ENCODE data around the gene PCDHA1.

Gene PCDHA1

GRCh38 chr5:140978260-140978659 is 192.3 kb downstream of the PCDHA1 start:
- no peak overlapping the region for H3K4me3 ChIP-seq (ENCODE audit: low read length, poor library complexity, severe bottlenecking)
- no peak overlapping the region for H3K9ac ChIP-seq (ENCODE audit: low read depth, low read length, poor library complexity, severe bottlenecking)
- H3K4me2 ChIP-seq (ENCODE audit: low read depth, low read length, poor library complexity, severe bottlenecking), result no peak overlapping the region
- H3K36me3 ChIP-seq (ENCODE audit: insufficient read depth, low read length), result no peaks in the 10 kb centered on the region
- no peaks in the 10 kb centered on the region for H3F3A ChIP-seq (ENCODE audit: low read depth)
- H3K79me2 ChIP-seq (ENCODE audit: insufficient read depth, low read length), result no peaks in the 10 kb centered on the region
- no peaks in the 10 kb centered on the region for H3K27me3 ChIP-seq (ENCODE audit: insufficient read depth, low read length, poor library complexity, severe bottlenecking)
- no peaks in the 10 kb centered on the region for H3K9me2 ChIP-seq (replicated peaks; ENCODE audit: low read depth, low read length)
- H4K20me1 ChIP-seq (ENCODE audit: insufficient read depth, low read length, poor library complexity, severe bottlenecking), result no peaks in the 10 kb centered on the region
- H2AFZ ChIP-seq (ENCODE audit: low read length), result no peak overlapping the region
- no peaks in the 10 kb centered on the region for H3K9me3 ChIP-seq (ENCODE audit: insufficient read depth, low read depth, low read length)
- H3K4me1 ChIP-seq (ENCODE audit: insufficient read depth, low read length, poor library complexity, severe bottlenecking), result no peaks in the 10 kb centered on the region
- TF ChIP-seq EZH2phosphoT487 (IDR thresholded peaks at IDR 0.05; ENCODE audit: borderline replicate concordance) (no peak), CTCF (conservative IDR thresholded peaks at IDR 0.05; ENCODE audit: low read length) (no peak)

GRCh38 chr5:140978983-140979382 is 193.0 kb downstream of the PCDHA1 start:
- TF ChIP-seq CTCF (conservative IDR thresholded peaks at IDR 0.05; ENCODE audit: low read length) (no peak), EZH2phosphoT487 (IDR thresholded peaks at IDR 0.05; ENCODE audit: borderline replicate concordance) (no peak)
- no peak overlapping the region for H3K4me2 ChIP-seq (ENCODE audit: low read depth, low read length, poor library complexity, severe bottlenecking)
- H3K4me3 ChIP-seq (ENCODE audit: low read length, poor library complexity, severe bottlenecking), result no peak overlapping the region

GRCh38 chr5:140982083-140982716 is 196.3 kb downstream of the PCDHA1 start:
- TF ChIP-seq EZH2phosphoT487 (IDR thresholded peaks at IDR 0.05; ENCODE audit: borderline replicate concordance) (no peak), CTCF (conservative IDR thresholded peaks at IDR 0.05; ENCODE audit: low read length) (no peak)
- no peaks in the 10 kb centered on the region for H3K79me2 ChIP-seq (ENCODE audit: insufficient read depth, low read length)
- H3F3A ChIP-seq (ENCODE audit: low read depth), result no peaks in the 10 kb centered on the region
- no peaks in the 10 kb centered on the region for H3K9me2 ChIP-seq (replicated peaks; ENCODE audit: low read depth, low read length)
- no peaks in the 10 kb centered on the region for H3K36me3 ChIP-seq (ENCODE audit: insufficient read depth, low read length)
- no peak overlapping the region for H2AFZ ChIP-seq (ENCODE audit: low read length)
- H3K4me2 ChIP-seq (ENCODE audit: low read depth, low read length, poor library complexity, severe bottlenecking), result no peak overlapping the region
- H3K9me3 ChIP-seq (ENCODE audit: insufficient read depth, low read depth, low read length), result no peaks in the 10 kb centered on the region
- H3K27me3 ChIP-seq (ENCODE audit: insufficient read depth, low read length, poor library complexity, severe bottlenecking), result no peaks in the 10 kb centered on the region
- H3K4me3 ChIP-seq (ENCODE audit: low read length, poor library complexity, severe bottlenecking), result no peak overlapping the region
- H4K20me1 ChIP-seq (ENCODE audit: insufficient read depth, low read length, poor library complexity, severe bottlenecking), result no peaks in the 10 kb centered on the region
- H3K4me1 ChIP-seq (ENCODE audit: insufficient read depth, low read length, poor library complexity, severe bottlenecking), result no peaks in the 10 kb centered on the region
- no peak overlapping the region for H3K9ac ChIP-seq (ENCODE audit: low read depth, low read length, poor library complexity, severe bottlenecking)

More at GRCh38 chr5:140978983-140979382, 193.0 kb downstream of the PCDHA1 start:
- H2AFZ ChIP-seq (ENCODE audit: low read length), result no peak overlapping the region
- no peaks in the 10 kb centered on the region for H3F3A ChIP-seq (ENCODE audit: low read depth)
- H3K9me3 ChIP-seq (ENCODE audit: insufficient read depth, low read depth, low read length), result no peaks in the 10 kb centered on the region
- no peak overlapping the region for H3K9ac ChIP-seq (ENCODE audit: low read depth, low read length, poor library complexity, severe bottlenecking)
- H3K27me3 ChIP-seq (ENCODE audit: insufficient read depth, low read length, poor library complexity, severe bottlenecking), result no peaks in the 10 kb centered on the region
- no peaks in the 10 kb centered on the region for H3K36me3 ChIP-seq (ENCODE audit: insufficient read depth, low read length)
- H3K79me2 ChIP-seq (ENCODE audit: insufficient read depth, low read length), result no peaks in the 10 kb centered on the region
- no peaks in the 10 kb centered on the region for H3K4me1 ChIP-seq (ENCODE audit: insufficient read depth, low read length, poor library complexity, severe bottlenecking)
- H4K20me1 ChIP-seq (ENCODE audit: insufficient read depth, low read length, poor library complexity, severe bottlenecking), result no peaks in the 10 kb centered on the region
- H3K9me2 ChIP-seq (replicated peaks; ENCODE audit: low read depth, low read length), result no peaks in the 10 kb centered on the region

Data from Loucy (cell line).